H9 (cell line): ENCODE measurements around the gene PLD1. TPM values are rescaled to one million over a fixed set of nuclear protein-coding genes. Genes with fewer than 3 reads are reported as not detected.

Source experiments
- DNase-seq: peaks from one replicate; pipeline ENCODE4 v3.0.0-alpha.2; 2017
- H2AFZ ChIP-seq: one replicate; pipeline ENCODE4 v1.6.1; 2013; ENCODE audit warnings: mild to moderate bottlenecking, low read length, control low read depth, moderate library complexity
- H2AK5ac ChIP-seq: 2 replicates; pipeline ENCODE4 v1.6.1; 2013; ENCODE audit warnings: low read length, control low read depth, mixed read lengths; ENCODE audit not compliant: insufficient read length
- H2BK120ac ChIP-seq: one replicate; pipeline ENCODE4 v1.6.1; 2013; ENCODE audit warnings: low read depth, mild to moderate bottlenecking, low read length, control low read depth, inconsistent platforms; ENCODE audit not compliant: poor library complexity, severe bottlenecking
- H2BK12ac ChIP-seq: 2 replicates; pipeline ENCODE4 v1.6.1; 2013; ENCODE audit warnings: low read length, control low read depth, mixed read lengths, low read depth; ENCODE audit not compliant: insufficient read length
- H2BK15ac ChIP-seq: 2 replicates; pipeline ENCODE4 v1.6.1; 2013; ENCODE audit warnings: low read depth, low read length, control low read depth
- H2BK20ac ChIP-seq: one replicate; pipeline ENCODE4 v1.6.1; 2013; ENCODE audit warnings: low read depth, mild to moderate bottlenecking, low read length, control low read depth, inconsistent platforms; ENCODE audit not compliant: poor library complexity, severe bottlenecking
- H2BK5ac ChIP-seq: 2 replicates; pipeline ENCODE4 v1.6.1; 2013; ENCODE audit warnings: low read length, control low read depth, mixed read lengths; ENCODE audit not compliant: insufficient read length
- H3K14ac ChIP-seq: 2 replicates; pipeline ENCODE4 v1.6.1; 2013; ENCODE audit warnings: low read length, control low read depth; ENCODE audit not compliant: insufficient read depth
- H3K18ac ChIP-seq: 2 replicates; pipeline ENCODE4 v1.6.1; 2013; ENCODE audit warnings: low read depth, mild to moderate bottlenecking, mixed read lengths, low read length, control low read depth; ENCODE audit not compliant: insufficient read length
- H3K23ac ChIP-seq: 2 replicates; pipeline ENCODE4 v1.6.1; 2013; ENCODE audit warnings: low read length, control low read depth, mixed read lengths, low read depth; ENCODE audit not compliant: insufficient read length
- H3K23me2 ChIP-seq: 2 replicates; pipeline ENCODE4 v1.6.1; 2013; ENCODE audit warnings: low read depth, mild to moderate bottlenecking, mixed read lengths, low read length, control low read depth; ENCODE audit not compliant: insufficient read length, poor library complexity, severe bottlenecking
- H3K27ac ChIP-seq: 2 replicates; pipeline ENCODE4 v1.5.1; 2013; ENCODE audit warnings: low read length, control low read depth, mixed read lengths, low read depth; ENCODE audit not compliant: insufficient read length
- H3K27me3 ChIP-seq: 2 replicates; pipeline ENCODE4 v1.6.1; 2013; ENCODE audit warnings: low read length, control low read depth, inconsistent platforms; ENCODE audit not compliant: insufficient read depth
- H3K4ac ChIP-seq: 2 replicates; pipeline ENCODE4 v1.6.1; 2013; ENCODE audit warnings: low read depth, mild to moderate bottlenecking, control low read depth, inconsistent platforms, low read length, moderate library complexity
- H3K4me1 ChIP-seq: 2 replicates; pipeline ENCODE4 v1.6.1; 2013; ENCODE audit warnings: low read length, control low read depth, inconsistent platforms; ENCODE audit not compliant: insufficient read depth
- H3K4me2 ChIP-seq: 2 replicates; pipeline ENCODE4 v1.6.1; 2013; ENCODE audit warnings: low read length, control low read depth, mixed read lengths; ENCODE audit not compliant: insufficient read length, insufficient read depth
- H3K56ac ChIP-seq: 2 replicates; pipeline ENCODE4 v1.6.1; 2013; ENCODE audit warnings: low read depth, mild to moderate bottlenecking, mixed read lengths, low read length, control low read depth; ENCODE audit not compliant: insufficient read length
- H3K79me1 ChIP-seq: 2 replicates; pipeline ENCODE4 v1.6.1; 2013; ENCODE audit warnings: low read depth, mild to moderate bottlenecking, moderate library complexity, low read length, control low read depth, inconsistent platforms; ENCODE audit not compliant: insufficient read depth, poor library complexity, severe bottlenecking
- H3K79me2 ChIP-seq: 2 replicates; pipeline ENCODE4 v1.6.1; 2013; ENCODE audit warnings: low read length, control low read depth, inconsistent platforms; ENCODE audit not compliant: insufficient read depth
- H3K9ac ChIP-seq: 2 replicates; pipeline ENCODE4 v1.6.1; 2013; ENCODE audit warnings: low read length, control low read depth, mixed read lengths; ENCODE audit not compliant: insufficient read length; ENCODE audit errors: extremely low read depth
- H3K9me3 ChIP-seq: one replicate; pipeline ENCODE4 v1.6.1; 2013; ENCODE audit warnings: low read depth, low read length, inconsistent platforms; ENCODE audit not compliant: control insufficient read depth
- H3T11ph ChIP-seq: one replicate; pipeline ENCODE4 v1.6.1; 2013; ENCODE audit warnings: mild to moderate bottlenecking, low read length, control low read depth, inconsistent platforms
- H4K20me1 ChIP-seq: one replicate; pipeline ENCODE4 v1.6.1; 2013; ENCODE audit not compliant: control insufficient read depth, insufficient read length, insufficient read depth
- H4K5ac ChIP-seq: 2 replicates; pipeline ENCODE4 v1.6.1; 2013; ENCODE audit warnings: low read depth, mild to moderate bottlenecking, mixed read lengths, low read length, control low read depth; ENCODE audit not compliant: insufficient read length
- H4K8ac ChIP-seq: replicated peaks from 2 replicates; pipeline ENCODE4 v1.6.1; 2013; ENCODE audit warnings: low read length, control low read depth, mixed read lengths, low read depth; ENCODE audit not compliant: insufficient read length
- H4K91ac ChIP-seq: 2 replicates; pipeline ENCODE4 v1.6.1; 2013; ENCODE audit warnings: low read depth, mild to moderate bottlenecking, moderate library complexity, mixed read lengths, low read length, control low read depth; ENCODE audit not compliant: insufficient read length
- H3K27ac Mint-ChIP-seq, 3 experiments: 2 replicates in 2 of 3; 3 replicates in 1 of 3; pipeline ENCODE4 v1.8.0; 2020 to 2021; ENCODE audit warnings: mixed read lengths in 3 of 3, mild to moderate bottlenecking in 1 of 3, moderate library complexity in 1 of 3
- H3K27me3 Mint-ChIP-seq: 2 replicates; pipeline ENCODE4 v1.8.0; 2021; ENCODE audit warnings: low read depth, mild to moderate bottlenecking, moderate library complexity, mixed read lengths
- H3K36me3 Mint-ChIP-seq, 3 experiments: 2 replicates in 2 of 3; 3 replicates in 1 of 3; pipeline ENCODE4 v1.8.0; 2020 to 2021; ENCODE audit warnings: low read depth in 3 of 3, mixed read lengths in 3 of 3; ENCODE audit not compliant: insufficient read depth in 1 of 3
- H3K4me1 Mint-ChIP-seq, 2 experiments: 2 replicates each; pipeline ENCODE4 v1.8.0; 2020; ENCODE audit warnings: mixed read lengths in 2 of 2
- H3K4me3 Mint-ChIP-seq, 2 experiments: 2 replicates in 1 of 2; 3 replicates in 1 of 2; pipeline ENCODE4 v1.8.0; 2020 to 2021; ENCODE audit warnings: mild to moderate bottlenecking in 2 of 2, mixed read lengths in 2 of 2, moderate library complexity in 1 of 2
- H3K9me3 Mint-ChIP-seq, 2 experiments: 2 replicates in 1 of 2; 3 replicates in 1 of 2; pipeline ENCODE4 v1.8.0; 2020; ENCODE audit warnings: mild to moderate bottlenecking in 2 of 2, mixed read lengths in 2 of 2, moderate library complexity in 1 of 2
- WGBS: extraction: QIAGEN DNeasy Blood & Tissue Kit; methylation state at CpG from one replicate; pipeline ENCODE4 v1.1.7; 2013; ENCODE audit warnings: missing lambda C conversion rate, low lambda C conversion rate, mixed read lengths; ENCODE audit not compliant: insufficient read length; ENCODE audit errors: extremely low coverage; 5-methylcytosine and 5-hydroxymethylcytosine counted together
- total RNA-seq: library from RNA; stranded (reverse); gene quantifications from 2 replicates; pipeline ENCODE4 v1.2.1, GENCODE V29; 2021
- TF ChIP-seq, protein P1 (sequence below): fragments of 200-600 bp; sonication (generic); conservative IDR thresholded peaks from 3 replicates; pipeline ENCODE4 v1.8.0; 2021; ENCODE audit warnings: antibody characterized with exemption, mild to moderate bottlenecking

Gene PLD1
- total RNA-seq, 1 experiment from 2014 or later = 1.8 TPM

DNA sequence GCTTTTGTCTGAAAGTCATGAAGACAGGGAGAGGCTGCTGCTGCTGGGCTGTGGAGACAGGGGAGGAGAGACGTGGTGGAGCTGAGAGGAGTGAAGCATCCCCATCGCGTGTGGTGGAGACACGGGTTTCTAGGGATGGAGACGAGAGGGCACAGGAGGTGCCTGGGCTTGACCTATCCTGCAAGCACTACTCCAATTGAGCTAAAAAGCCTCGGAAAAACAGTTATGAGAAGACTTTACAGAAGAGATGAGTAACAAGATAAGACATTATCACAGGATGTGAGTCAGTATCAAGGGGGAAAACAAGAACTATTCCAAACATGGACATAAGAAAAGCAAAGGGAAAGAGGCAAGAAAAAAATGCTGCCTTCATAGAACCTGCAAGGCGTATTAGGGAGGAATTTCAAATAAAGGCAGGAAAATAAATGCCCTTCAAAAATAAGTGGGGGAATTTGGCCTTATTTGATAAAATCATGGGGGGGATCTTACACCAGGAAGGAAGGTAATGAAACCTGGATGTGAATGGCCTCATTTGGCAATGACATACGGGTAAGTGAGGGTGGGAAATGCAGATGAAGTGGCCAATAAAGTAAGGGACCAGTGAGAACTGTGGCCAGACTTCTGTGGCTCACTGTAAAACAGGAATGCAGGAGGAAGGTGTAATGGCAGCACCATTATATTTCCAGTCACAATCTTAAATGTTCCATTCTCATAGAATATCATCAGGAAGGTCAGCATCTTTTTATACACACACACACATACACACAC, 97.9 kb downstream of the PLD1 start:
- H3K36me3 Mint-ChIP-seq = peaks cover 3 to 13% (median 5%) of the 10 kb centered on the region in 3 experiments; a peak in 5 of 7 replicates
- no peak overlapping the region for H4K91ac ChIP-seq
- no peak overlapping the region for H3K9ac ChIP-seq
- H3K27ac Mint-ChIP-seq = no peak overlapping the region
- H3K4me2 ChIP-seq = no peak overlapping the region
- H3K14ac ChIP-seq = no peak overlapping the region
- H2AFZ ChIP-seq = no peak overlapping the region
- H2AK5ac ChIP-seq = no peak overlapping the region
- H4K8ac ChIP-seq = no peak overlapping the region
- H2BK20ac ChIP-seq = no peak overlapping the region
- H3K27ac ChIP-seq = no peak overlapping the region
- H3T11ph ChIP-seq = no peak overlapping the region
- H2BK12ac ChIP-seq = no peak overlapping the region
- H4K5ac ChIP-seq = no peak overlapping the region
- H3K4me1 Mint-ChIP-seq = no peaks in the 10 kb centered on the region
- H2BK15ac ChIP-seq = no peak overlapping the region
- peaks cover 11% of the 10 kb centered on the region in 2 experiments for H3K9me3 Mint-ChIP-seq
- no CpG with 5 or more reads among the region's 8 CpGs for WGBS
- no peaks in the 10 kb centered on the region for H3K23me2 ChIP-seq
- no peak overlapping the region for H2BK5ac ChIP-seq
- no peak overlapping the region for H2BK120ac ChIP-seq
- DNase-seq = no peak
- TF ChIP-seq, protein P1, sequence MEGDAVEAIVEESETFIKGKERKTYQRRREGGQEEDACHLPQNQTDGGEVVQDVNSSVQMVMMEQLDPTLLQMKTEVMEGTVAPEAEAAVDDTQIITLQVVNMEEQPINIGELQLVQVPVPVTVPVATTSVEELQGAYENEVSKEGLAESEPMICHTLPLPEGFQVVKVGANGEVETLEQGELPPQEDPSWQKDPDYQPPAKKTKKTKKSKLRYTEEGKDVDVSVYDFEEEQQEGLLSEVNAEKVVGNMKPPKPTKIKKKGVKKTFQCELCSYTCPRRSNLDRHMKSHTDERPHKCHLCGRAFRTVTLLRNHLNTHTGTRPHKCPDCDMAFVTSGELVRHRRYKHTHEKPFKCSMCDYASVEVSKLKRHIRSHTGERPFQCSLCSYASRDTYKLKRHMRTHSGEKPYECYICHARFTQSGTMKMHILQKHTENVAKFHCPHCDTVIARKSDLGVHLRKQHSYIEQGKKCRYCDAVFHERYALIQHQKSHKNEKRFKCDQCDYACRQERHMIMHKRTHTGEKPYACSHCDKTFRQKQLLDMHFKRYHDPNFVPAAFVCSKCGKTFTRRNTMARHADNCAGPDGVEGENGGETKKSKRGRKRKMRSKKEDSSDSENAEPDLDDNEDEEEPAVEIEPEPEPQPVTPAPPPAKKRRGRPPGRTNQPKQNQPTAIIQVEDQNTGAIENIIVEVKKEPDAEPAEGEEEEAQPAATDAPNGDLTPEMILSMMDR = no peak
- no peak overlapping the region for H3K23ac ChIP-seq
- H3K56ac ChIP-seq = no peak overlapping the region
- H3K4me3 Mint-ChIP-seq = no peak overlapping the region
- no peaks in the 10 kb centered on the region for H3K27me3 Mint-ChIP-seq
- no peak overlapping the region for H3K4ac ChIP-seq
- H3K9me3 ChIP-seq = no peaks in the 10 kb centered on the region
- H4K20me1 ChIP-seq = no peaks in the 10 kb centered on the region
- no peaks in the 10 kb centered on the region for H3K79me2 ChIP-seq
- no peaks in the 10 kb centered on the region for H3K27me3 ChIP-seq
- H3K18ac ChIP-seq = no peak overlapping the region
- H3K4me1 ChIP-seq = no peaks in the 10 kb centered on the region
- H3K79me1 ChIP-seq = no peaks in the 10 kb centered on the region
